Right atrium auricular region (tissue), 2 donors: ENCODE data around the gene DTX3L. TPM values are rescaled to one million over a fixed set of nuclear protein-coding genes. Genes with fewer than 3 reads are reported as not detected.
"Not testable (repeated sequence)": the region's sequence is repeated elsewhere in the genome, so short reads cannot be mapped to it uniquely, and the experiment has no call there.

Experiments
- DNase-seq: peaks from one replicate; pipeline ENCODE4 v3.0.0-alpha.2; 2019; ENCODE audit warnings: low spot score
- H3K27ac ChIP-seq, 2 donors: fragments of 200-600 bp; sonication (generic); 1 replicate in 1 of 2; 2 replicates in 1 of 2; pipeline ENCODE4 v1.5.1; 2016 to 2019
- H3K27me3 ChIP-seq, 2 donors: fragments of 200-600 bp; sonication (generic); one replicate each; pipeline versions ENCODE4 v1.5.1 to v1.6.0; 2017 to 2019
- H3K36me3 ChIP-seq: fragments of 200-600 bp; sonication (generic); one replicate; pipeline ENCODE4 v1.5.1; 2016
- H3K4me1 ChIP-seq, 2 donors: fragments of 200-600 bp; sonication (generic); one replicate each; pipeline versions ENCODE4 v1.5.1 to v1.6.0; 2017 to 2019
- H3K4me3 ChIP-seq, 2 donors: fragments of 200-600 bp; sonication (generic); 1 replicate in 1 of 2; 2 replicates in 1 of 2; pipeline ENCODE4 v1.5.1; 2017 to 2019; ENCODE audit warnings: mild to moderate bottlenecking in 1 of 2, moderate library complexity in 1 of 2
- H3K9me3 ChIP-seq, 2 donors: fragments of 200-600 bp; sonication (generic); one replicate each; pipeline ENCODE4 v1.5.1; 2019
- total RNA-seq, 2 donors: library from RNA; depleted of rRNA; stranded (reverse); fragments of >200 nt; gene quantifications; one replicate each; pipeline ENCODE4 v1.1.0, GENCODE V29; 2016
- TF ChIP-seq, protein P1 (sequence below), 2 donors: fragments of 200-600 bp; sonication (generic); IDR thresholded peaks; one replicate each; pipeline ENCODE4 v1.5.1; 2019; ENCODE audit warnings: antibody characterized with exemption in 2 of 2

DTX3L gene
- total RNA-seq, 2 donors from 2014 or later, result 8.6 to 12.1 TPM

DNA sequence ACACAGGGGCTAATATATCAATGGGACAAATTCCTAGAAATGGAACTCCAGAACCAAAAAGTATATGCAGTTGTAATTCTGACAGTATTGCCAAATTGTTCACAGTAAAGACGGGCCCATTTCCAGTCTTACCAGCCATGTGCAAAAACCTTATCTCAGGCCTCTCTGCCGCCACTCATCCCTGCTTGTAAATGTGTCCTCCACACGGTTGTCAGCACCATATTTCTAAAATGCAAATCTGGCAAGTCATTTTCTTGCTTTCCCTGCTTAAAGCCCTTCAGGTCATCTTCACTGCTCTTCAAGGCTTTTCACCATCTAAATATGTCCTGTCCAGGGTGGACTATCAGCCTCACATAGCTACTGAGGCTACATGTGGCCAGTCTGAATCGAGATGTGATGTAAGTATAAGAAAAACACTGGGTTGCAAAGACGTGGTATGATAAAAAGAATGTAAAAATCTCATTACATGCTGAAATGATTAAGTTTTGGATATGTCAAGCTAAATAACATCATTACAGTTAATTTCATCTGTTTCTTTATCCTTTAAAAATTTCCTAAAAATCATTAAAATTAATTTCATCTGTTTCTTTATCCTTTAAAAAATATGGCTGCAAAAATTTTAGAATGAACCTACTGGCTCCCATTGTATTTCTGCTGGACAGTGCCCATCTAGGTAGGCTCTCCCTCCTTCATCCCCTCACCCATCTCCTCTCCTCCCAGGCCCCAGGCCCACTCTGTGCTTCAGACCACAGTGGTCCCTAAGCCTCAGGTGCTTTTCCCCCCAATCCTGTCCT lies 1.0 kb upstream of the DTX3L start:
- H3K4me1 ChIP-seq, result peaks cover 0 to 26% of the 10 kb centered on the region in 2 donors
- H3K27ac ChIP-seq, result peak overlapping the region; percentile 90 to 94
- TF ChIP-seq, protein P1, sequence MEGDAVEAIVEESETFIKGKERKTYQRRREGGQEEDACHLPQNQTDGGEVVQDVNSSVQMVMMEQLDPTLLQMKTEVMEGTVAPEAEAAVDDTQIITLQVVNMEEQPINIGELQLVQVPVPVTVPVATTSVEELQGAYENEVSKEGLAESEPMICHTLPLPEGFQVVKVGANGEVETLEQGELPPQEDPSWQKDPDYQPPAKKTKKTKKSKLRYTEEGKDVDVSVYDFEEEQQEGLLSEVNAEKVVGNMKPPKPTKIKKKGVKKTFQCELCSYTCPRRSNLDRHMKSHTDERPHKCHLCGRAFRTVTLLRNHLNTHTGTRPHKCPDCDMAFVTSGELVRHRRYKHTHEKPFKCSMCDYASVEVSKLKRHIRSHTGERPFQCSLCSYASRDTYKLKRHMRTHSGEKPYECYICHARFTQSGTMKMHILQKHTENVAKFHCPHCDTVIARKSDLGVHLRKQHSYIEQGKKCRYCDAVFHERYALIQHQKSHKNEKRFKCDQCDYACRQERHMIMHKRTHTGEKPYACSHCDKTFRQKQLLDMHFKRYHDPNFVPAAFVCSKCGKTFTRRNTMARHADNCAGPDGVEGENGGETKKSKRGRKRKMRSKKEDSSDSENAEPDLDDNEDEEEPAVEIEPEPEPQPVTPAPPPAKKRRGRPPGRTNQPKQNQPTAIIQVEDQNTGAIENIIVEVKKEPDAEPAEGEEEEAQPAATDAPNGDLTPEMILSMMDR (IDR thresholded peaks at IDR 0.05), result no peak

DNA sequence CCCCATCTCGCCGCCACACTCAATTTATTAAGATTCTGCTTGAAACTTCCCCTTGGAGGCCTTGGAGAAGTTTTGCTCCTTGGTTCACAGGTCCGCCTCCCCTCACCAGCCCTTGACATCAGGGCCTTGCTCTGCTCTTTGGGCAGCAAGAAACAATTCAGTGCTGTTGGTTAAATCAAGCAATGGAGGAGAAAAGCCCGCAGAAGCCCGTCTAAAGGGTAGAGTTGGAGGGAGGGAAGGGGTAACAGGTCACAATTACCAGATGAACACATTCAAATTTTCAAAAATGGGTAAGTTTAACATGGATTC lies 467 bp upstream of the DTX3L start:
- peaks cover 5% of the 10 kb centered on the region for H3K36me3 ChIP-seq
- H3K4me1 ChIP-seq, result peaks cover 0 to 26% of the 10 kb centered on the region in 2 donors
- H3K9me3 ChIP-seq, result no peaks in the 10 kb centered on the region
- DNase-seq, result no peak
- peak overlapping the region; percentile 90 to 94 for H3K27ac ChIP-seq
- peak overlapping the region; percentile 82 to 83 for H3K4me3 ChIP-seq
- TF ChIP-seq, protein P1 (IDR thresholded peaks at IDR 0.05), result no peak
- no peaks in the 10 kb centered on the region for H3K27me3 ChIP-seq

More for the DNA sequence above, 1.0 kb upstream of the DTX3L start:
- peaks cover 11% of the 10 kb centered on the region for H3K36me3 ChIP-seq
- peak overlapping the region; percentile 82 to 83 for H3K4me3 ChIP-seq
- no peaks in the 10 kb centered on the region for H3K9me3 ChIP-seq
- no peaks in the 10 kb centered on the region for H3K27me3 ChIP-seq
- no peak for DNase-seq

DNA sequence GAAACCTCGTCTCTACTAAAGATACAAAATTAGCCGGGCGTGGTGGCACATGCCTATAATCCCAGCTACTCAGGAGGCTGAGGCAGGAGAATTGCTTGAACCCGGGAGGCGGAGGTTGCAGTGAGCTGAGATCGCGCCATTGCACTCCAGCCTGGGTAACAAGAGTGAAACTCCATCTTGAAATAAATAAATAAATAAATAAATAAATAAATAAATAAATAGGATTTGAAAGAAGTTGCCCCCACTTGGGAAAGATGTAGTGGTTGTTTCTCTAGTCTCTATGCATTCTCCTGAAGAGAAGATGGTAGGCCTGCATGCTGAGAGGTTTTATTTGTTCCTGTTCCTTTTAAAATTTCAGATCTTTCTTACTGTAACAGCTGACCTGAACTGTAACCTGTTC lies 4.0 kb downstream of the DTX3L start:
- not testable (repeated sequence) for H3K27me3 ChIP-seq, H3K9me3 ChIP-seq, DNase-seq, H3K4me3 ChIP-seq, H3K27ac ChIP-seq
- Histone ChIP-seq H3K4me1 (peaks cover 0 to 18% of the 10 kb centered on the region in 2 donors), H3K36me3 (peaks cover 20% of the 10 kb centered on the region)

DNA sequence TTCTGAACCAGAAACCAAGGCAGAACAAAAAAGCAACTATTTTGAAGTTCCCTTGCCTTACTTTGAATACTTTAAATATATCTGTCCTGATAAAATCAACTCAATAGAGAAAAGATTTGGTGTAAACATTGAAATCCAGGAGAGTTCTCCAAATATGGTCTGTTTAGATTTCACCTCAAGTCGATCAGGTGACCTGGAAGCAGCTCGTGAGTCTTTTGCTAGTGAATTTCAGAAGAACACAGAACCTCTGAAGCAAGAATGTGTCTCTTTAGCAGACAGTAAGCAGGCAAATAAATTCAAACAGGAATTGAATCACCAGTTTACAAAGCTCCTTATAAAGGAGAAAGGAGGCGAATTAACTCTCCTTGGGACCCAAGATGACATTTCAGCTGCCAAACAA lies 4.6 kb downstream of the DTX3L start:
- Histone ChIP-seq H3K27me3 (no peaks in the 10 kb centered on the region), H3K9me3 (no peaks in the 10 kb centered on the region), H3K4me3 (no peak overlapping the region), H3K27ac (no peak overlapping the region), H3K4me1 (peaks cover 0 to 17% of the 10 kb centered on the region in 2 donors), H3K36me3 (peaks cover 20% of the 10 kb centered on the region)
- TF ChIP-seq, protein P1 (IDR thresholded peaks at IDR 0.05), result no peak
- DNase-seq, result no peak

DNA sequence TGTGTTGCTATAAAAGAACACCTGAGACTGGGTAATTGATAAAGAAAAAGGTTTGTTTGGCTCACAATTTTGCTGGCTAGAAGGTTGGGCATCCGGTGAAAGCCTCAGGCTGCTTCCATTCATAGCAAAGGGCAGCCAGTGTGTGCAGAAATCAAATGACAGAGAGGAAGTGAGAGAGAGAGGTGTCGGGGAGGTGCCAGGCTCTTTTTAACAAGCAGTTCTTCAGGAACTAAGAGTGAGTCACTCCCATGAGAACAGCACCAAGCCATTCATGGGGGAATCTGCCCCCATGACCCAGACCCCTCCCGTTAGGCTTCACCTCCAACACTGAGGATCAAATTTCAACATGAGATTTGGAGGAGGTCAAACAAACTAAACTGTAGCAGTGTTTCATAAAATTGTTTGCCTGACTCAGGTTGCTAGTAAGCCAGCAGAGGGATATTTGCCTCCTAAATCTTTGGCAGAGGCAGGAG lies 8.8 kb downstream of the DTX3L start:
- H3K27ac ChIP-seq, result peak overlapping the region in 1 of 2 donors; percentile 6
- H3K4me1 ChIP-seq, result peaks cover 0 to 10% of the 10 kb centered on the region in 2 donors
- H3K27me3 ChIP-seq, result no peaks in the 10 kb centered on the region
- no peaks in the 10 kb centered on the region for H3K9me3 ChIP-seq
- TF ChIP-seq, protein P1 (IDR thresholded peaks at IDR 0.05), result no peak
- H3K4me3 ChIP-seq, result no peak overlapping the region
- no peak for DNase-seq
- peaks cover 20% of the 10 kb centered on the region for H3K36me3 ChIP-seq

DNA sequence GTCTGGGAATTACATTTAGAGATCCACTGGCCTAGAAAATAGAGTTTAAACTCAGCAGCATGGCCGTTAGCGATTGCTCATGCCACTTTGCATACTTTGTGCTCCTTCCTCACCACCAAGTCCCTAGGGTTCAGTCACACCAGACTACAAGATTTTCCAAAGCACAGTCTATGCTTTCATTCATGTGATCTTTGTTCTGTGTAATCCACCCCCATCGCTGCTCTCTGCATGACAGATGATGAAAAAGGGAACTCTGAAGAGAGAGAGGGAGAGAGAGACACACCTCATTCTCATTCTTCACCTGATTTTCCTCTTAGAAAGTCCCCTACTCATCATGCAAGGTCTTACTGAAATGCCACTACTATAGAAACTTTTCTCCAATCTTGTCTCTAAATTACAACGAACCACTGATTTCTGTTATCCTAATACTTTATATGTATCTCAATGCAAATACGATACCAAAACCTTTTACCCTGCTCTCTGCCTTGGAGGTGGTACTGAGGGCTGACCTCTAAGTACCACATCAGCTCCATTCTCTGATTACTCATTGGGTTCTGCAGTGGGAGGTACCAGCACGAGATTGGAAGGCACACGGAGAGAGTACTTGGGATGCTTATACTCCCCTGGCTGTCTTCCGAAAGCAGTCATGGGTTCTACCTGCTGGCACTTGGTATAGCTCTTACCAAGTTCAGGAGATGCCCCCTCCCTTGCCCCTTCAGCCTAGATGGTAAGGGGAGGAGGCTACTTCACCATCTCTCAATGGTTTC lies 12.2 kb downstream of the DTX3L start:
- peaks cover 0 to 5% of the 10 kb centered on the region in 2 donors for H3K9me3 ChIP-seq
- TF ChIP-seq, protein P1 (IDR thresholded peaks at IDR 0.05), result no peak
- peaks cover 7% of the 10 kb centered on the region for H3K36me3 ChIP-seq
- H3K4me3 ChIP-seq, result no peak overlapping the region
- no peak for DNase-seq
- H3K4me1 ChIP-seq, result peaks cover 0 to 10% of the 10 kb centered on the region in 2 donors
- no peaks in the 10 kb centered on the region for H3K27me3 ChIP-seq
- H3K27ac ChIP-seq, result no peak overlapping the region
